ENCODE results near the gene GCH1. TPM values are rescaled to one million over a fixed set of nuclear protein-coding genes. Genes with fewer than 3 reads are reported as not detected.

GCH1 gene
- total RNA-seq, 4 donors from 2014 or later = 9.5 to 14.3 (median 12.1) TPM

DNA sequence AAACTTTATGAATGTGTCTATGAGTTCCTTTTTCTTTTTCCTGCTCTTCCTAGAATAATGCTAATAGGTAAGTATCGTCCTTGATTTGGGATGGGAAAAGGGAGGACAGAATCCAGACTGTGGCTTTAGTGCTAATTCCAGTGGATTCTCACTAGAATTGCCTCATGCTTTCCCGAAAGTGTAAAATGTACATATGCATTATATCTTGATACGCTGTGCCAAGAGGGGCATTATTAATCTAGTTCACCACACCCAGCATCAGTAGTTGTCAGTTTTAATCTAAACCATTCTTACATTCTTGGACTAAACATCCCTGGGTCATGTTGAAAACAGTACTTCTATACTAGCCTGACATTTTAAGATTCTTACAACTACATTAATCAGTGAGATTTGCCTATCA is 49.3 kb downstream of the GCH1 start:
- TF ChIP-seq, protein P1, sequence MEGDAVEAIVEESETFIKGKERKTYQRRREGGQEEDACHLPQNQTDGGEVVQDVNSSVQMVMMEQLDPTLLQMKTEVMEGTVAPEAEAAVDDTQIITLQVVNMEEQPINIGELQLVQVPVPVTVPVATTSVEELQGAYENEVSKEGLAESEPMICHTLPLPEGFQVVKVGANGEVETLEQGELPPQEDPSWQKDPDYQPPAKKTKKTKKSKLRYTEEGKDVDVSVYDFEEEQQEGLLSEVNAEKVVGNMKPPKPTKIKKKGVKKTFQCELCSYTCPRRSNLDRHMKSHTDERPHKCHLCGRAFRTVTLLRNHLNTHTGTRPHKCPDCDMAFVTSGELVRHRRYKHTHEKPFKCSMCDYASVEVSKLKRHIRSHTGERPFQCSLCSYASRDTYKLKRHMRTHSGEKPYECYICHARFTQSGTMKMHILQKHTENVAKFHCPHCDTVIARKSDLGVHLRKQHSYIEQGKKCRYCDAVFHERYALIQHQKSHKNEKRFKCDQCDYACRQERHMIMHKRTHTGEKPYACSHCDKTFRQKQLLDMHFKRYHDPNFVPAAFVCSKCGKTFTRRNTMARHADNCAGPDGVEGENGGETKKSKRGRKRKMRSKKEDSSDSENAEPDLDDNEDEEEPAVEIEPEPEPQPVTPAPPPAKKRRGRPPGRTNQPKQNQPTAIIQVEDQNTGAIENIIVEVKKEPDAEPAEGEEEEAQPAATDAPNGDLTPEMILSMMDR (IDR thresholded peaks at IDR 0.05) = no peak
- no peak for TF ChIP-seq EP300 (IDR thresholded peaks at IDR 0.05)
- TF ChIP-seq POLR2A (IDR thresholded peaks at IDR 0.05) = no peak
- TF ChIP-seq POLR2AphosphoS5 (IDR thresholded peaks at IDR 0.05) = no peak
- WGBS = 86% methylated on average over 3 of the region's 3 CpGs
- no peak for DNase-seq (ENCODE audit: low spot score in 2 of 2)

DNA sequence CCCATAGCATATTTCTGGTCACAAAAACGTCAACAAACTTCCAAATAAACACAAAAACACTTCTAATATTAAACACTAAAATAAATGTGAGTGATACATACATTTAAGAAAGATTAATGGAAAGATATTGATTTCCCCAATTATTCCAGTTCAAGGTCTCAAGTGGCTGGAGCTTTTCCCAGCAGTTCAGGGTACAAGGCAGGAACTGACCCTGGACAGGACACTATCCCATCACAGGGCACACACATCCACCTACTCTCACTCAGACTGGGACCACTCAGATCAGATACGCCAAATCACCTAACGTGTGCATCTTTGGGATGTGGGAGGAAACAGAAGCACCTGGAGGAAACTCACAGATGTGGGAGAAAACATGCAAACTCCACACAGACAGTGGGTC is 50.4 kb downstream of the GCH1 start:
- Histone ChIP-seq H3K4me3 (no peak overlapping the region), H3K27ac (no peak overlapping the region), H3K36me3 (no peaks in the 10 kb centered on the region), H3K4me1 (no peaks in the 10 kb centered on the region), H3K27me3 (no peaks in the 10 kb centered on the region), H3K9me3 (no peaks in the 10 kb centered on the region)
- WGBS = 88% methylated on average over 3 of the region's 3 CpGs
- TF ChIP-seq POLR2AphosphoS5 (IDR thresholded peaks at IDR 0.05) (no peak), EP300 (IDR thresholded peaks at IDR 0.05) (no peak), POLR2A (IDR thresholded peaks at IDR 0.05) (no peak)
- TF ChIP-seq, protein P1 (IDR thresholded peaks at IDR 0.05) = no peak
- no peak for DNase-seq (ENCODE audit: low spot score in 2 of 2)

More for the DNA sequence above, 49.3 kb downstream of the GCH1 start:
- H3K36me3 ChIP-seq = no peaks in the 10 kb centered on the region
- no peak overlapping the region for H3K4me3 ChIP-seq
- no peaks in the 10 kb centered on the region for H3K27me3 ChIP-seq
- H3K27ac ChIP-seq = no peak overlapping the region
- peaks cover 3% of the 10 kb centered on the region for H3K4me1 ChIP-seq
- no peaks in the 10 kb centered on the region for H3K9me3 ChIP-seq

DNA sequence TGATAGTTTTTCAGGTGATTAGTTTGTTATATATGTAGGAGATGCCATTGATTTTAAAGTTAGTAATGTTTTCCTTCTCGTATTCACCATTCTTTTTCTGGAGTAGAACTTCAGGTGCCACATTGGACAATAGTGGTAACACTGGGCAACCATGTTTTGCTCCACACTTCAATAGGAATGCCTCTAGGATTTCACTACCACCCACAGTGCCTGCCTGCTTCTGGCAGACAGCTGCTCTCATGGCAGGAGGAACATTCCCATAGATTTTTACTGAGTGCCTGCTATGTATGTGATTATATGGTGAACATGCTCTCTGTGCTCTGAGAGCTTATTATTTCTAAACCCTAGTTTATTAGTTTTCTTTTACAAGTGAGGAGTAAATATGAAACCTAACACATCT is 53.7 kb downstream of the GCH1 start:
- no peak for TF ChIP-seq POLR2A (IDR thresholded peaks at IDR 0.05)
- TF ChIP-seq, protein P1 (IDR thresholded peaks at IDR 0.05) = no peak
- no peak for TF ChIP-seq POLR2AphosphoS5 (IDR thresholded peaks at IDR 0.05)
- no peak for TF ChIP-seq EP300 (IDR thresholded peaks at IDR 0.05)
- Histone ChIP-seq H3K4me1 (no peaks in the 10 kb centered on the region), H3K27ac (no peak overlapping the region), H3K9me3 (no peaks in the 10 kb centered on the region), H3K27me3 (no peaks in the 10 kb centered on the region), H3K4me3 (no peak overlapping the region), H3K36me3 (no peaks in the 10 kb centered on the region)
- 89% methylated on average over 1 of the region's 1 CpG for WGBS
- no peak for DNase-seq (ENCODE audit: low spot score in 2 of 2)

DNA sequence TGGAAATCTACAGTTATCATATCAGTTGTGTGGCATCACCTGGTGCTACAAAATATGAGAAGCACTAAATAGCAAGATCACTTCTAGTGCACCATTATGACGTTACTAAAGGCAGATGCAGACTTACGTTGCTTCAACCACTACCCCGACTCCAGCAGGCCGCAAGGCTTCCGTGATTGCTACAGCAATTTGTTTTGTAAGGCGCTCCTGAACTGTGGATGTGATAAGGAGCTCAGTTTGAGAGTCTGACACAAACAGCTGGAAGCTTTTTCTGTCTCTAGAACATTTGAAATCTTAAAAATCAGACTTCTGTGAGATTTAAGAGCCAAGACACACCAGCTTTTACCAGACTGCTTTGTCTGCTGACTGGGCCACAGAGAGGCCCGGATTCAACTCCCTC is 57.0 kb downstream of the GCH1 start:
- Histone ChIP-seq H3K4me3 (no peak overlapping the region), H3K4me1 (no peaks in the 10 kb centered on the region), H3K9me3 (no peaks in the 10 kb centered on the region), H3K27ac (no peak overlapping the region), H3K36me3 (no peaks in the 10 kb centered on the region), H3K27me3 (no peaks in the 10 kb centered on the region)
- no peak for TF ChIP-seq POLR2AphosphoS5 (IDR thresholded peaks at IDR 0.05)
- no peak for TF ChIP-seq EP300 (IDR thresholded peaks at IDR 0.05)
- TF ChIP-seq, protein P1 (IDR thresholded peaks at IDR 0.05) = no peak
- no peak for TF ChIP-seq POLR2A (IDR thresholded peaks at IDR 0.05)
- DNase-seq (ENCODE audit: low spot score in 2 of 2) = no peak
- WGBS = 86% methylated on average over 7 of the region's 7 CpGs

DNA sequence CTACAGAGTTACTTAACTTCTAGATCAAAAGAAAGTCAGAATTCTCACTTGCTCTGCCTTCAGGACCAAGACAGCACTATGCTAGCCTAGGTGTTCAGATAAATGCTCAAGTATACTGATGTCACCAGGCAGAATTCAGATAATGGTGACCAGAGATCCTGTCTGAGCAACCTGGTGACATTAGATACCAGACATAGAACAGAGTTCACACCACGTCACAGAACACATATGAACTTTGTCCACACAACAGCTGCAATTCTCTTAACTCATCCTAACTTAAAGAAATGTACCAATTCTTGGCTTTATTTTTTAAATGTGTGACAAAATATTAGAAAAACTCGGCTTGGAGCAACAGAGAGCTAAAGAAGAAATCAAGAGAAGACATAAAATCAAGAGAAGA is 58.1 kb downstream of the GCH1 start:
- TF ChIP-seq POLR2AphosphoS5 (IDR thresholded peaks at IDR 0.05) (no peak), EP300 (IDR thresholded peaks at IDR 0.05) (no peak), POLR2A (IDR thresholded peaks at IDR 0.05) (no peak)
- TF ChIP-seq, protein P1 (IDR thresholded peaks at IDR 0.05) = no peak
- H3K27ac ChIP-seq = no peak overlapping the region
- no peak overlapping the region for H3K4me3 ChIP-seq
- DNase-seq (ENCODE audit: low spot score in 2 of 2) = no peak
- peaks cover 7% of the 10 kb centered on the region for H3K4me1 ChIP-seq
- WGBS = 94% methylated on average over 2 of the region's 2 CpGs
- no peaks in the 10 kb centered on the region for H3K27me3 ChIP-seq
- no peaks in the 10 kb centered on the region for H3K9me3 ChIP-seq
- no peaks in the 10 kb centered on the region for H3K36me3 ChIP-seq

Measured in suprapubic skin (tissue), 4 donors.